ENCODE results near the gene ROBO1. TPM values are rescaled to one million over a fixed set of nuclear protein-coding genes. Genes with fewer than 3 reads are reported as not detected.

ROBO1 gene
- total and polyA plus RNA-seq, 2 donors (not counting 3 experiments of a cell fraction or from before 2014, with no cell fraction given): 5.9 to 14.2 TPM

- ChIA-PET CTCF (interaction anchor here (1.7 kb wide), 1 partner anchor 28 kb away, joined by 6 read pairs; no protein-coding TSS in a partner anchor), POLR2A (no interaction called here)
- no peak overlapping the region for H3K27ac ChIP-seq (ENCODE audit: insufficient read depth, low read depth, low read length)
- no peak for TF ChIP-seq MYC (IDR thresholded peaks at IDR 0.05; ENCODE audit: low read depth, low read length)
- TF ChIP-seq POLR2A (IDR thresholded peaks at IDR 0.05; ENCODE audit: low read depth, low read length): no peak
- no peaks in the 10 kb centered on the region for H3K4me1 ChIP-seq (ENCODE audit: control insufficient read depth, extremely low read depth, insufficient read depth, low read length)
- no peaks in the 10 kb centered on the region for H3K79me2 ChIP-seq (ENCODE audit: control insufficient read depth, insufficient read depth, low read length)
- H3K9me1 ChIP-seq (replicated peaks; ENCODE audit: control insufficient read depth, extremely low read depth, insufficient read depth, low read length): no peaks in the 10 kb centered on the region
- H3K36me3 ChIP-seq (ENCODE audit: control insufficient read depth in 2 of 2, extremely low read depth in 1 of 2, insufficient read depth in 2 of 2, low read length in 2 of 2): no peaks in the 10 kb centered on the region
- no peaks in the 10 kb centered on the region for H3K27me3 ChIP-seq (ENCODE audit: control insufficient read depth in 2 of 2, insufficient read depth in 2 of 2, low read length in 2 of 2)
- DNase-seq (ENCODE audit: low read depth, low spot score) (no peak), FAIRE-seq (no peak)
- no peak overlapping the region for H2AFZ ChIP-seq (ENCODE audit: low read depth, low read length)
- dilution Hi-C loops (cut with MboI; ENCODE audit: extremely low pct_ligation_motif_present, low sequenced_read_pairs) (no loop called here), intact Hi-C loops (cut with micrococcal nuclease) (no loop called here)
- BruUV-seq (replicated peaks): no TSS peak
- no peaks in the 10 kb centered on the region for H4K20me1 ChIP-seq (replicated peaks; ENCODE audit: control insufficient read depth, extremely low read depth, insufficient read depth, low read length)
- no peak overlapping the region for H3K4me2 ChIP-seq (ENCODE audit: insufficient read depth, low read length)
- no peak overlapping the region for H3K4me3 ChIP-seq (replicated peaks in 1 of 3; ENCODE audit: insufficient read depth in 1 of 3, low read depth in 1 of 3, low read length in 3 of 3)
- no peak overlapping the region for H3K9ac ChIP-seq (replicated peaks; ENCODE audit: extremely low read depth, insufficient read depth, low read length)
- H3K9me3 ChIP-seq (replicated peaks; ENCODE audit: control insufficient read depth, insufficient read depth, low read length): no peaks in the 10 kb centered on the region
These were observed 377.4 kb downstream of the ROBO1 start for GRCh38 chr3:79390352-79390751.

- POLR2A ChIA-PET: no interaction called here
- intact Hi-C loops (cut with micrococcal nuclease): no loop called here
- Histone ChIP-seq H3K4me2 (ENCODE audit: insufficient read depth, low read length) (no peak overlapping the region), H3K9me3 (replicated peaks; ENCODE audit: control insufficient read depth, insufficient read depth, low read length) (no peaks in the 10 kb centered on the region), H3K4me1 (ENCODE audit: control insufficient read depth, extremely low read depth, insufficient read depth, low read length) (no peaks in the 10 kb centered on the region), H3K27me3 (ENCODE audit: control insufficient read depth in 2 of 2, insufficient read depth in 2 of 2, low read length in 2 of 2) (no peaks in the 10 kb centered on the region), H3K9ac (replicated peaks; ENCODE audit: extremely low read depth, insufficient read depth, low read length) (no peak overlapping the region), H4K20me1 (replicated peaks; ENCODE audit: control insufficient read depth, extremely low read depth, insufficient read depth, low read length) (no peaks in the 10 kb centered on the region), H3K36me3 (ENCODE audit: control insufficient read depth in 2 of 2, extremely low read depth in 1 of 2, insufficient read depth in 2 of 2, low read length in 2 of 2) (no peaks in the 10 kb centered on the region), H3K9me1 (replicated peaks; ENCODE audit: control insufficient read depth, extremely low read depth, insufficient read depth, low read length) (no peaks in the 10 kb centered on the region), H3K27ac (ENCODE audit: insufficient read depth, low read depth, low read length) (no peak overlapping the region), H3K4me3 (replicated peaks in 1 of 3; ENCODE audit: insufficient read depth in 1 of 3, low read depth in 1 of 3, low read length in 3 of 3) (no peak overlapping the region), H2AFZ (ENCODE audit: low read depth, low read length) (no peak overlapping the region), H3K79me2 (ENCODE audit: control insufficient read depth, insufficient read depth, low read length) (no peaks in the 10 kb centered on the region)
- DNase-seq (ENCODE audit: low read depth, low spot score) (no peak), FAIRE-seq (no peak)
- no TSS peak for BruUV-seq (replicated peaks)
- TF ChIP-seq CTCF (IDR thresholded peaks at IDR 0.05; ENCODE audit: extremely low read depth in 1 of 2, insufficient read depth in 1 of 2, low read depth in 1 of 2, low read length in 2 of 2): no peak
- TF ChIP-seq EZH2 (IDR thresholded peaks at IDR 0.05; ENCODE audit: borderline replicate concordance, low read depth, low read length, severe bottlenecking): no peak
- no peak for TF ChIP-seq FOS (IDR thresholded peaks at IDR 0.05; ENCODE audit: borderline replicate concordance, insufficient read depth, low read length)
- no peak for TF ChIP-seq POLR2A (IDR thresholded peaks at IDR 0.05; ENCODE audit: low read depth, low read length)
- no peak for TF ChIP-seq MAX (IDR thresholded peaks at IDR 0.05; ENCODE audit: insufficient read depth, insufficient read length)
- TF ChIP-seq MYC (IDR thresholded peaks at IDR 0.05; ENCODE audit: low read depth, low read length): no peak
- no peak for TF ChIP-seq GATA2 (IDR thresholded peaks at IDR 0.05; ENCODE audit: insufficient read depth, insufficient read length, low read depth, low read length)
- no peak for TF ChIP-seq JUN (IDR thresholded peaks at IDR 0.05; ENCODE audit: borderline replicate concordance, insufficient read depth, insufficient read length, low read depth)
- TF ChIP-seq POLR2AphosphoS5 (IDR thresholded peaks at IDR 0.05; ENCODE audit: insufficient read depth, low read depth, low read length): no peak
- dilution Hi-C loops (cut with MboI; ENCODE audit: extremely low pct_ligation_motif_present, low sequenced_read_pairs): no loop called here
- CTCF ChIA-PET: interaction anchor here (0.9 kb wide), 1 partner anchor 23 kb away, joined by 7 read pairs; no protein-coding TSS in a partner anchor
These were observed 382.6 kb downstream of the ROBO1 start for GRCh38 chr3:79385211-79385610.

Data from endothelial cell of umbilical vein (primary cell).